IPS-NIHi11 (cell line): ENCODE results near the gene MTFR1L.

Experiments
- DNase-seq: peaks from one replicate; pipeline ENCODE4 v3.0.0; 2012; ENCODE audit warnings: mixed read lengths, low spot score

MTFR1L gene

GRCh38 chr1:25807480-25808390 lies 12.0 kb upstream of the MTFR1L start:
- DNase-seq = no peak

GRCh38 chr1:25808481-25809244 lies 11.1 kb upstream of the MTFR1L start:
- no peak for DNase-seq

- no peak for DNase-seq
These were observed 10.3 kb upstream of the MTFR1L start for GRCh38 chr1:25809283-25809926.

- DNase-seq = no peak
These were observed 9.8 kb upstream of the MTFR1L start for GRCh38 chr1:25809929-25810328.

- peak; percentile 94 for DNase-seq
These were observed 9.1 kb upstream of the MTFR1L start for GRCh38 chr1:25810341-25811299.

- no peak for DNase-seq
These were observed 8.2 kb upstream of the MTFR1L start for GRCh38 chr1:25811384-25812082.

GRCh38 chr1:25813071-25813733 lies 6.6 kb upstream of the MTFR1L start:
- DNase-seq = no peak

- DNase-seq = no peak
These were observed 5.9 kb upstream of the MTFR1L start for GRCh38 chr1:25813734-25814471.

GRCh38 chr1:25814549-25815087 lies 5.1 kb upstream of the MTFR1L start:
- no peak for DNase-seq

GRCh38 chr1:25815208-25816111 lies 4.3 kb upstream of the MTFR1L start:
- DNase-seq = no peak

GRCh38 chr1:25816112-25816718 lies 3.5 kb upstream of the MTFR1L start:
- DNase-seq = no peak

GRCh38 chr1:25817840-25818501 lies 1.8 kb upstream of the MTFR1L start:
- DNase-seq = no peak

- DNase-seq = no peak
These were observed 1.2 kb upstream of the MTFR1L start for GRCh38 chr1:25818569-25818968.

- DNase-seq = peak; percentile 77
These were observed 725 bp downstream of the MTFR1L start for GRCh38 chr1:25820247-25821111.

- no peak for DNase-seq
These were observed 1.3 kb downstream of the MTFR1L start for GRCh38 chr1:25821112-25821476.

GRCh38 chr1:25821630-25822091 lies 1.9 kb downstream of the MTFR1L start:
- DNase-seq = no peak
